Activated T-helper 1 cell treated with anti-CD3 and anti-CD28 coated beads, Interleukin-12 subunit alpha, Interleukin-12 subunit beta, Interleukin-2, Interleukin-4 antibody, amounts not matched to agents 30 ng/mL and 10 ng/mL and 1 ng/mL, durations not matched to agents 14 hours and 24 hours and 36 hours (primary cell): ENCODE data around the gene SNTA1. TPM values are rescaled to one million over a fixed set of nuclear protein-coding genes. Genes with fewer than 3 reads are reported as not detected.
"Not testable (repeated sequence)": the region's sequence is repeated elsewhere in the genome, so short reads cannot be mapped to it uniquely, and the experiment has no call there.

Experiments
- DNase-seq: peaks from one replicate; pipeline ENCODE4 v3.0.0; 2021; ENCODE audit warnings: low spot score
- H3K27ac Mint-ChIP-seq: one replicate; pipeline ENCODE4 v1.8.0; 2021; ENCODE audit warnings: mild to moderate bottlenecking, mixed read lengths
- H3K27me3 Mint-ChIP-seq: one replicate; pipeline ENCODE4 v1.8.0; 2022; ENCODE audit warnings: mild to moderate bottlenecking, moderate library complexity, mixed read lengths; ENCODE audit not compliant: insufficient read depth
- H3K36me3 Mint-ChIP-seq: one replicate; pipeline ENCODE4 v1.8.0; 2021; ENCODE audit warnings: low read depth, mixed read lengths
- H3K4me1 Mint-ChIP-seq: one replicate; pipeline ENCODE4 v1.8.0; 2021; ENCODE audit warnings: low read depth, mixed read lengths
- H3K4me3 Mint-ChIP-seq: one replicate; pipeline ENCODE4 v1.8.0; 2021; ENCODE audit warnings: mild to moderate bottlenecking, moderate library complexity, mixed read lengths
- H3K9me3 Mint-ChIP-seq: one replicate; pipeline ENCODE4 v1.8.0; 2021; ENCODE audit warnings: mixed read lengths
- intact Hi-C: fragments of 100-400 bp; cut with micrococcal nuclease; formaldehyde crosslinking; loops from one replicate; pipeline ENCODE4 v1.15.1; 2024
- total RNA-seq: library from RNA; stranded (reverse); gene quantifications from 2 replicates; pipeline ENCODE4 v1.2.3, GENCODE V29; 2022

The SNTA1 gene
- total RNA-seq, 1 donor from 2014 or later = 0.91 TPM

DNA sequence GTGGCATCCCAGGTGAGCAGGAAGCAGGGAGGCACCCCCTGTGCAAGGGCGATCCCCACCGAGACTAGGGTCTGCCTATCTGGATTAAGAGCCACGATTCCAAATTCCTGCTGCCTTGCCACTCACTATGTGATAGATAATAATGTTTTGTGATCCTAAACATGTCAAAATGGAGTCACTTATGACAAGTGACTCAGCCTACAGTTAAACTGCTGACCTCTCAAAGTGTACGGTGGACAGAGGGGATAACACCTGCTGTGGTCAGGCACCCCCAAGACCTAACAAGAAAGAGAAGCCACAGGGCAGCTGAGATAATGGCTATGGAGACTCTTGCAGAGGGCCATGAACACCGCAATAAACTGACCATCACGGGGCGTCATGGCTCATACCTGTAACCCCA is 16.0 kb upstream of the SNTA1 start:
- Mint-ChIP-seq H3K9me3 (no peaks in the 10 kb centered on the region), H3K36me3 (no peaks in the 10 kb centered on the region), H3K4me3 (no peak overlapping the region), H3K27me3 (no peaks in the 10 kb centered on the region), H3K4me1 (no peaks in the 10 kb centered on the region), H3K27ac (no peak overlapping the region)
- no peak for DNase-seq
- intact Hi-C loops = no loop called here

DNA sequence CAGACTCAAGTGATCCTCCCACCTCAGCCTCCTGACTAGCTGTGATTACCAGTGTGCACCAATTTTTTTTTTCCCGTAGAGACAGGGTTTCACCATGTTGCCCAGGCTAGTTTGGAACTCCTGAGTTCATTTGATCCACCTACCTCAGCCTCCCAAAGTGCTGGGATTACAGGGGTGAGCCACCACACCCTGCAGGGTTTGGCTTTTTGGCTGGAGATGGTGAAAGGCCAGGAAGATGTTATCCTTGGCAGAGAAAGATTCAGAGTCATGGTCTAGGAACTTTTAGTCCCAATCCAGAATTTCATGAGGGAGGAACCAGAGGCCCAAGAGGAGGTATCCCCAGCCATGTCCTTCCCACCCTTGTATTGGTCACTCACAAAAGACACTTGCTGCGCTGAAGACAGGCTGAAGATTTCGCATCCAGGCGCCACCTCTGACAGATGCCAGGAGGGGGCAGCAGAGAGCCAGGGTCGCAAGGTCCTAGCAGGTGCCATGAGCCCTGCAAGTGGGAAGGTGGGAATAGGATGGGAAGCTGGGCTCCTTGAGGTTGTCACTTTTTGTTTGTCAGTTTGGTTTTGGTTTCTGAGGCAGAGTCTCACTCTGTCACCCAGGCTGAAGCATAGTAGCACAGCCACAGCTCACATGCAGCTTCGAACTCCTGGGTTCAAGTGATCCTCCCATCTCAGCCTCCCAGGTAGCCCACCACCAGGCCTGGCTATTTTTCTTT is 13.5 kb upstream of the SNTA1 start:
- H3K27ac Mint-ChIP-seq, H3K36me3 Mint-ChIP-seq, H3K27me3 Mint-ChIP-seq, H3K4me1 Mint-ChIP-seq, H3K4me3 Mint-ChIP-seq, H3K9me3 Mint-ChIP-seq: not testable (repeated sequence)
- DNase-seq = peak; percentile 67
- intact Hi-C loops = loop anchor here (1.0 kb wide), 3 partner anchors 13 to 275 kb away; no protein-coding TSS in a partner anchor

DNA sequence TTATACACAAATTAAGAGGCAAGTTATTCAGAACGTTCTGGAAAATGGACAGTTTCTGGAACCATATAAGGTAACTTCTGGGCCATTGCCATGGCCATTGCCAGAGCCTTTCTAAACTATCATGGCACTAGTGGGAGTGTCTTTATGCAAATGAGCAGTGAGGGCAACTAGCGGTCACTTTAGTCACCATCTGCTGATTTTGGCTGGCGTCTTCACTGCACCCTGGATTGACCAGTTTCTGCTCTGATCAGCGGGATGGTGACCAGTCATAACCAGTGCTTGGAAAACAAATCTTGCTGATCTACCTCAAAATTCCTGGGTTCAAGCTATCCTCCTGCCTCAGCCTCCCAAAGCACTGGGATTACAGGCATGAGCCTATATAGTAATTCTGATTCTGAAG is 7.3 kb upstream of the SNTA1 start:
- Mint-ChIP-seq H3K4me3 (no peak overlapping the region), H3K36me3 (no peaks in the 10 kb centered on the region), H3K27me3 (no peaks in the 10 kb centered on the region), H3K9me3 (no peaks in the 10 kb centered on the region), H3K4me1 (no peaks in the 10 kb centered on the region), H3K27ac (no peak overlapping the region)
- intact Hi-C loops = no loop called here
- no peak for DNase-seq

DNA sequence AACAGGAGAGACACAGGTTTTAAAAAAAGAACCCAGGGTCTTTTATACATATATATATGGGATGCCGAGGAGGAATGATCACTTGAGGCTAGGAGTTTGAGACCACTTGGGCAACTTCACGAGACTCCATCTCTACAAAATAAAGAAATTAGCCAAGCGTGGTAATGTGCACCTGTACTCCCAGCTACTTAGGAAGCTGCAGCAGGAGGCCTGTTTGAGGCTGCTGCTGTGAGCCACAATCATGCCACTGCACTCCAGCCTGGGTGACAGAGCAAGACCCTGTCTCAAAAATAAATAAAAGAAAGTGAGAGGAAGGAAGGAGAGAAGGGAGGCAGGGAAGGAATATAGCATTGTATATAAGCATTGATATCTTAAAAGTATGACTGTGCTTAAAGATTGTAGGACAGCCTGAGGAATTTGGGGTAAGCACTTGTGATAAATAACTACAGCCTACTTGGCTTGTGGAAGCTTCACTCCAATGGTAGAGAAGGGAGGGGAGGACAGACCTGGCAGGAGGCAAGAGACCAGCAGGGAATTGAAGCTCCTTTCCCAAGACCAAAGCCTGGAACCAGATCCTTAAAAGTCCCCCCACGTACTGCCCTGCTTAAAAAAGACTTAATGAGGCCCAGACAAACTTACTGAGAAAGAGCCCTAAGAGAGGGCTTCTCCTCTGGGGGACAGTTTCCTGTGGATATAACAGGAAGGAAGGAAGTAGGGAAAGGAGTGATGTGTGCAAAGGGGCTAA is 2.5 kb upstream of the SNTA1 start:
- Mint-ChIP-seq H3K36me3 (no peaks in the 10 kb centered on the region), H3K4me3 (no peak overlapping the region), H3K27me3 (peaks cover 11% of the 10 kb centered on the region), H3K27ac (no peak overlapping the region), H3K4me1 (peaks cover 10% of the 10 kb centered on the region), H3K9me3 (no peaks in the 10 kb centered on the region)
- intact Hi-C loops = no loop called here
- DNase-seq = no peak

DNA sequence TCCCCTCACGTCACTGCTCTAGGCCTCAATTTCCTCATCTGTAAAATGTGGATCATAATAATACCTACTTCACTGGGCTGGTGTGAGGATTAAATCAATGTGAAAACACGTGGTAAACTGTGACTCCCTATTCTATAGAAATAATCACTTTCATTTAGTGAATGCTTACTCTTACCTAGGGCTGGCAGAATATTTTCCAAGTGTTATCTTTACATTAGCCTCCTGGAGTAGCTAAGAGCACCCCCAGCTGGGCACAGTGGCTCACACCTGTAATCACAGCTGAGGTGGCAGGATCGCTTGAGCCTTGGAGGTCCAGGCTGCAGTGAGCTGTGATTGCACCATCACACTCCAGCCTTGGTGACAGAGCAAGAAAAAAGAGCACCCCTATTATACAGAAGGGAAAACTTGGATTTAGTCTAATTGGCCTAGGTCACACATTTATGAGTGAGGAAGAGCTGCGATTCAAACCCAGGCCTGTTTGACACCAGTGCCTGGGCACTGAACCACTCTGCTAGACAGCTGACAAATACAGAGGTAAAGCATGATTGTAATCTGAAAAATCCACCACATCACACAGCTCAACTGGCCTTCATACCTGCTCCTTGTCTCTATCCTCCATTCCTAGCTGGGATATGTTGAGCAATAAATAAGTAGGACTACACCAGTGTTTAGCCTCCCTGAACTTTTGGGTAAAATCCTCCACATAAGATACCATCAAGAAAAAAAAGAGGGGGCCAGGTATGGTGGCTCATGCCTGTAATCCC is 1.4 kb upstream of the SNTA1 start:
- intact Hi-C loops = loop anchor here (1.0 to 5.0 kb wide), 5 partner anchors 12 to 367 kb away; partner anchors contain the start of genes CHMP4B and ZNF341
- peaks cover 10% of the 10 kb centered on the region for H3K4me1 Mint-ChIP-seq

DNA sequence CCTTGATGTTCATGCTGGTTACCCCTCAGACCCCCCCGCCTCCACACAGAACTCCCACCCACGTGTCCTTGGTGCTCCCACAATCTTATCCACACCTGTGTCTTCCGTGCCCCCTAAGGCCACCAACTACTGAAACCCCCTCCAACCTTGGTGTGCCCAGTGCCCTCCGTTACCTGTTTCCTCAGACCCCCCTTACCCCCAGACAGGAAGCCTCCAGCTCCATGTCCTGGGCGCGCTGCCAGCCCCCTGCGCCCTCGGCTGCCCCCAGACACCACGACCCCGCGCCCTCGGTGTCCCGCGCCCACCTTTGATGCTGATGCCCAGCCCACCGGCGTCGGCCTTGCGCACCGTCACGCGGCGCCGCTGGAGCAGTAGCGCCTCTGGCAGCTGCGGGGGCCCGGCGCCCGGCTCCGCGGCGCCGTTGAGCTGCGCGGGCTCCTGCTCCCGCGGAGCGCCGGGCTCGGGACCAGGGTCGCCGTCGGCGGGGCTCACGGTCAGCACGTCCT is 504 bp downstream of the SNTA1 start:
- Mint-ChIP-seq H3K9me3 (no peaks in the 10 kb centered on the region), H3K4me1 (peaks cover 10% of the 10 kb centered on the region), H3K36me3 (no peaks in the 10 kb centered on the region), H3K27ac (no peak overlapping the region), H3K27me3 (peaks cover 11% of the 10 kb centered on the region), H3K4me3 (peak overlapping the region; percentile 84)
- intact Hi-C loops = loop anchor here (1.0 to 5.0 kb wide), 7 partner anchors 42 to 550 kb away; partner anchors contain the start of genes CDK5RAP1, CHMP4B, RALY and ZNF341
- peak; percentile 19 for DNase-seq

More for the DNA sequence above, 1.4 kb upstream of the SNTA1 start:
- Mint-ChIP-seq H3K9me3 (no peaks in the 10 kb centered on the region), H3K27ac (peak overlapping the region; percentile 76), H3K36me3 (no peaks in the 10 kb centered on the region), H3K27me3 (peaks cover 11% of the 10 kb centered on the region), H3K4me3 (peak overlapping the region; percentile 88)
- no peak for DNase-seq

DNA sequence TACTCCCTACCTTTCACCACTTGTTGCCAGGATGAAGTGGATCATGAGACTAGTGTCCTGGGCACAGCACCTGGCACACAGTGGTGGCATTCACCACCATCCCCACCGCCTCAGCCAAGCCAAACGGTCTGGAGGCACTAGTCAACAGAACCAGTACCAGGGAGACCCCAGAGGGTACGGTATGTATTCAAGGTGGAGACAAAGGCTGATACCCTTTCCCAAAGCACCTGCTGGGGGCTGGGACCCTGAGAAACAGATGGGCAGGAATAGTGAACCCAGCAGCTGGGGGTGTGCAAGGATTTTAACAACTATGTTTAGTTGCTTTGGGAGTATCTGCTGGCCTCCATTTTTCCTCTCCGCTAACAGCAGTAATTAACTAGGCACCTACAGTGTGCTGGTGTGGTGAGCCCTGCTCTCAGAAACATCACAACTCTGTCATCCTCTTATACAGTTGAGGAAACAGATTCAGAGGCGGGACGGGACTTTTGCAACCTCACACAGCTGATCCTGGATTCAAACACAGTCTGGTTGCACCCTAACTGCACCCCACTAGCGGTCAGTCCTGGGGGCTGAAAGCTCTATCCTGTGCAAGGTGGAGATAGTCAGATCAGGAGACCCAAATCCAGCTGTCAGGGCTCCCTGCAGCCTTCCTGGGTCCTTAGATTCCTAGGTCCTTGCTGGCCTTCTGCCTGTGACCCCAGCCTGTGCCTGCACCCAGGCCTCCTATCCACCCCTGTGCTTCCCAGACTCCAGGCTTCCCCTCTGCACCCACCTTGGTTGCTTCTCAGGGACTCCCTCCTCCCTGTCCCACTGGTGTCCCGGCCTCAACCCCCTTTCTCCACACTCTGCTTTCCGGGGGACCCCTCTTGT is 1.2 kb downstream of the SNTA1 start:
- DNase-seq = no peak
- no peaks in the 10 kb centered on the region for H3K36me3 Mint-ChIP-seq
- intact Hi-C loops = loop anchor here (1.0 to 5.0 kb wide), 7 partner anchors 41 to 551 kb away; partner anchors contain the start of genes CDK5RAP1, CHMP4B, RALY and ZNF341

DNA sequence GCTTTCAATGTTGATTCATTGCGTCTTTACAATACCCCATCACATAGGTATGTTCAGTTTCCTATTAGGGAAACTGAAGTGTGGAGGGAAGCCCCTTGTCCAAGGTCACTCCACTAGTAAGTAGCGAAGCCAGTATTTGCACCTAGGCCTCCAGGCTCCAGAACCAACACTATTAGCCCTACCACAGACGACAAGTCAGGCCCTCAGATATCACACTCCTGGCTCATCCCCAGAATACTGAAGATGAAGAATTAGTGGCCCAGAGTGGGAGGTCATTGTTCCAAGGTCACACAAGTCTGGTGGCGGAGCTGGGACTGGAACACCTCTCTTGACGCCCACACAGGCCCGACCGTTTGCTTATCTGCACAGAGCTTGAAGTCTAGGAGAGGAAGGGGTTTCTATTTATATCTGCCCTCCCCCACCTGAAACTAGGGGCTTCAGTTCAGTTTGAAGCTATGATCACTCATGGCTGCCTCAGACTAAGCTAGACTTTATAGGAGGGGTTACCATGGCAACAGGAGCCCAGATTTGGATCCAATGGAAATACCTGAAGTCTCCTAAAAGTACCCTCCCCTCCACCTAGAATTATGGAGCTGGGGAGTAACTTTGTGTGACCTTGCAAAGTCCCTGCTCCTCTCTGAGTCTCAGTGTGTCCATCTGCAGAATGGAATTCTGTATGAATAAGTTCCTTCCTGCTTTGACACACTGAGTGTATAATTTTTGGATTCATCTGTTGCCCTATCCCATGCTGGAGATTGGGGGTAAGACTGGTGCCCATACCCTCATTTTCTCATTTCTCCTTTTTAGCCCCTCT is 2.2 kb downstream of the SNTA1 start:
- no peak for DNase-seq
- Mint-ChIP-seq H3K9me3 (no peaks in the 10 kb centered on the region), H3K4me1 (peaks cover 10% of the 10 kb centered on the region), H3K27me3 (peaks cover 11% of the 10 kb centered on the region), H3K36me3 (no peaks in the 10 kb centered on the region), H3K27ac (no peak overlapping the region), H3K4me3 (peak overlapping the region; percentile 84)
- intact Hi-C loops = loop anchor here (5.0 kb wide), 3 partner anchors 116 to 371 kb away; partner anchors contain the start of genes CHMP4B and ZNF341

More for the DNA sequence above, 1.2 kb downstream of the SNTA1 start:
- Mint-ChIP-seq H3K4me1 (peaks cover 10% of the 10 kb centered on the region), H3K27ac (no peak overlapping the region), H3K9me3 (no peaks in the 10 kb centered on the region), H3K27me3 (peaks cover 11% of the 10 kb centered on the region), H3K4me3 (peak overlapping the region; percentile 84)

DNA sequence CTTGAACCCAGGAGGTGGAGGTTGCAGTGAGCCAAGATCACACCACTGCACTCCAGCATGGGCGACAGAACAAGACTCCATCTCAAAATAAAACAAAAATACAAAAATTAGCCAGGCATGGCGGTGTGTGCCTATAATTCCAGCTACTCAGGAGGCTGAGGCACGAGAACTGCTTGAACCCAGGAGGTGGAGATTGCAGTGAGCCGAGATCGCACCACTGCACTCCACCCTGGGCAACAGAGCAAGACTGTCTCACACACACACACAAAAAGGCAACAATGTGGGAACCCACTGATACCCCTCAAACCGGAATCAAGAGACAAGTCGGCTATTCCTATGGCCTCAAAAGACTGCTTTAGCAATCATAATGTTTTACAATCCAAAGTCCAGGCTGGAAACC is 3.0 kb downstream of the SNTA1 start:
- intact Hi-C loops = loop anchor here (5.0 kb wide), 3 partner anchors 117 to 372 kb away; partner anchors contain the start of genes CHMP4B and ZNF341
- DNase-seq, H3K4me3 Mint-ChIP-seq, H3K9me3 Mint-ChIP-seq, H3K27ac Mint-ChIP-seq, H3K36me3 Mint-ChIP-seq: not testable (repeated sequence)
- Mint-ChIP-seq H3K27me3 (peaks cover 11% of the 10 kb centered on the region), H3K4me1 (peaks cover 10% of the 10 kb centered on the region)

DNA sequence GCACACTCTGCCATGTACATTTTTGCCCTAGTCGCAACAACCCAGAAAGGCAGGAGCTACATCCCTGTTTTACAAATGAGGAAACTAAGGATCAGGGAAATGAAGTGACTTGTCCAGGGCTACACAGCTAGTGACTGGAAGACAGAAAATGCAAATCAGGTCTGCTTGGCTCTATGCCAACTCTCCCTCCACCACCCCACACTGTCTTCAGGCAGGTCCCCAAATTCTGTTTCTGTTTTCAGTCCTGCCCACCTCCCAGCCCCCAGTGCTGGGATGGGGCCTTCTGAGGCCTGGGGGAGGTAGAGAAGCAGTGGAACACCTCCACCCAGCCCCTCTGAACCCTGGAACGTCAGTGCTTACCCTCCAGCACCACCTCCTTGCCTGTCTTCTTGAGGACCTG is 5.1 kb downstream of the SNTA1 start:
- intact Hi-C loops = no loop called here
- H3K4me3 Mint-ChIP-seq = no peak overlapping the region
- peaks cover 11% of the 10 kb centered on the region for H3K27me3 Mint-ChIP-seq

DNA sequence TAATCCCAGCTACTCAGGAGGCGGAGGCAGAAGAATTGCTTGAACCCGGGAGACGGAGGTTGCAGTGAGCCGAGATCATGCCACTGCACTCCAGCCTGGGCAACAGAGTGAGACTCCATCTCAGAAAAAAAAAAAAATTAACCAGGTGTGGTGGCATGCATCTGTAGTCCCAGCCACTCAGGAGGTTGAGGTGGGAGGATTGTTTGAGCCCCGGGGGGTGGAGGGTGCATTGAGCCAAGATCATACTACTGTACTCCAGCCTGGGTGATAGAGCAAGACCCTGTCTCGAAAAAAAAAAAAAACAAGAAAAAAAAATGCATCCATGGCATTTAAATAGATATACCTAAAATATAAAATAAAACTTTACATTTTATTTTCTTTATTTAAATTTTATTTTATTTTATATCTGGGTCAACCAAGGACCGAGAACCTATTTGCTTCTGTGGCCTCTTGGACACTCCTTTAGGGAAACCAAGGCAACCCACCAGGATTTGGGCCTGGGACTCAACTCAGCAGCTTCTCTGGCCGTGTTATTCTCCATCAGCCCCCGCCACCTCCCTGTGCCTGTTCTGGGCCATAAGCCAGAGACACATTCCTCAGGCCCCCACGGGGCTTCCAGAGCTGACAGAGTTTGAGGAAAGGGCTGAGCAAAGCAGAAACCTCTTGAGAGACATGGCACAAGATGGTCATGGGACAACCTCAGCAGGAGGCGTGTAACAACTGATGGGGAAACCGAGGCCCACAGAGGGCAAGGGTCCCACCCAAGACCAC is 6.2 kb downstream of the SNTA1 start:
- no peaks in the 10 kb centered on the region for H3K9me3 Mint-ChIP-seq
- H3K36me3 Mint-ChIP-seq = no peaks in the 10 kb centered on the region
- no peak overlapping the region for H3K27ac Mint-ChIP-seq
- DNase-seq = no peak
- H3K4me3 Mint-ChIP-seq = no peak overlapping the region
- peaks cover 7% of the 10 kb centered on the region for H3K27me3 Mint-ChIP-seq
- intact Hi-C loops = no loop called here
- no peaks in the 10 kb centered on the region for H3K4me1 Mint-ChIP-seq

More for the DNA sequence above, 5.1 kb downstream of the SNTA1 start:
- DNase-seq = no peak
- H3K36me3 Mint-ChIP-seq = no peaks in the 10 kb centered on the region
- no peaks in the 10 kb centered on the region for H3K9me3 Mint-ChIP-seq
- H3K27ac Mint-ChIP-seq = no peak overlapping the region
- no peaks in the 10 kb centered on the region for H3K4me1 Mint-ChIP-seq
